BLaER1 (cell line): Measurements from ENCODE around the gene PERCC1.

ENCODE experiments used
- H3K27ac ChIP-seq: shearing (Covaris generic); formaldehyde crosslinking; 2 replicates; pipeline ENCODE4 v1.8.1; 2022
- H3K27me3 ChIP-seq: shearing (Covaris generic); formaldehyde crosslinking; 2 replicates; pipeline ENCODE4 v1.8.1; 2022
- H3K36me3 ChIP-seq: shearing (Covaris generic); formaldehyde crosslinking; 2 replicates; pipeline ENCODE4 v1.8.1; 2022
- H3K4me1 ChIP-seq: shearing (Covaris generic); formaldehyde crosslinking; 2 replicates; pipeline ENCODE4 v1.8.1; 2022
- H3K4me2 ChIP-seq: shearing (Covaris generic); formaldehyde crosslinking; 2 replicates; pipeline ENCODE4 v1.8.1; 2022
- H3K4me3 ChIP-seq: shearing (Covaris generic); formaldehyde crosslinking; 2 replicates; pipeline ENCODE4 v1.8.1; 2022
- H3K9ac ChIP-seq: shearing (Covaris generic); formaldehyde crosslinking; 2 replicates; pipeline ENCODE4 v1.8.1; 2022
- H3K9me3 ChIP-seq: shearing (Covaris generic); formaldehyde crosslinking; 2 replicates; pipeline ENCODE4 v1.8.1; 2022
- H4K20me1 ChIP-seq: shearing (Covaris generic); formaldehyde crosslinking; 2 replicates; pipeline ENCODE4 v1.8.1; 2022
- Cebpa-rat ChIP-seq: shearing (Covaris generic); IDR thresholded peaks from 2 replicates; pipeline ENCODE4 v1.8.1; 2022

The PERCC1 gene

DNA sequence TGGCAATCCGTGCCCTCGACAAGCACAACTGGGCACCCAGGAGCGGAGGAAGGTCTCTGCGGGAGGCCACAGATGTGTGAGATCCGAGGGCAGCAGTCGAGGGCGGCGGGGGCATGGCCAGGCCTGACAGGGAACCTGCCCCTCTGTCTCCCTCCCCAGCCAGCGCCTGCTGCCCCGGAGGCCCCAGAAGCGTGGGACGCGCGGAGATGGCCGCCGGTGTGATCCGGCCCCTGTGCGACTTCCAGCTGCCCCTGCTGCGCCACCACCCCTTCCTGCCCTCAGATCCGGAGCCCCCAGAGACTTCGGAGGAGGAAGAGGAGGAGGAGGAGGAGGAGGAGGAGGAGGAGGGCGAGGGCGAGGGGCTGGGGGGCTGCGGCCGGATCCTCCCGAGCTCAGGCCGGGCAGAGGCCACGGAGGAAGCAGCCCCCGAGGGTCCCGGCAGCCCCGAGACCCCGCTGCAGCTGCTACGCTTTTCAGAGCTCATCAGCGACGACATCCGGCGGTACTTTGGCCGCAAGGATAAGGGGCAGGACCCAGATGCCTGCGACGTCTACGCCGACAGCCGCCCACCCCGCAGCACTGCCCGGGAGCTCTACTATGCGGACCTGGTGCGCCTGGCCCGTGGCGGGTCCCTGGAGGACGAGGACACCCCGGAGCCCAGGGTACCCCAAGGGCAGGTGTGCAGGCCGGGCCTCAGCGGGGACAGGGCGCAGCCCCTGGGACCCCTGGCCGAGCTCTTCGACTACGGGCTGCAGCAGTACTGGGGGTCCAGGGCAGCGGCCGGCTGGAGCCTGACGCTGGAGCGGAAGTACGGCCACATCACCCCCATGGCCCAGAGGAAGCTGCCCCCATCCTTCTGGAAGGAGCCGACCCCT lies 1.7 kb downstream of the PERCC1 start:
- Histone ChIP-seq H4K20me1 (no peaks in the 10 kb centered on the region), H3K4me2 (peak overlapping the region; percentile 91), H3K4me1 (peaks cover 97% of the 10 kb centered on the region), H3K27me3 (no peaks in the 10 kb centered on the region), H3K9me3 (no peaks in the 10 kb centered on the region), H3K9ac (peak overlapping the region; percentile 74), H3K36me3 (peaks cover 14% of the 10 kb centered on the region; the same call in 1 of the 2 replicates), H3K27ac (peak overlapping the region; percentile 85), H3K4me3 (peak overlapping the region; percentile 61)
- no peak for TF ChIP-seq Cebpa-rat

DNA sequence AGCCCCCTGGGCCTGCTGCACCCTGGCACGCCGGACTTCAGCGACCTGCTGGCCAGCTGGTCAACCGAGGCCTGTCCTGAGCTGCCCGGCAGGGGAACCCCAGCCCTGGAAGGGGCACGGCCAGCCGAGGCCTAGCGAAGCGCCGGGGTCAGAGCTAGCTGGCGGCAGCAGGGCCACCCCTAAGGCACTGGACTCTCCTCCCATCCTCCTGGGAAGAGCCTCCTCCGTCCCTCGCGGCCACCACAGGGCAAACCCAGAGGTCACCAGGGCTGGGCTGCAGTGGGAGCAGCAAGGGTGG lies 2.3 kb downstream of the PERCC1 start:
- Histone ChIP-seq H3K4me2 (peak overlapping the region; percentile 91), H3K9me3 (no peaks in the 10 kb centered on the region), H3K4me3 (peak overlapping the region; percentile 61), H3K27me3 (no peaks in the 10 kb centered on the region), H3K27ac (peak overlapping the region; percentile 85), H3K4me1 (peaks cover 97% of the 10 kb centered on the region), H3K36me3 (peaks cover 18% of the 10 kb centered on the region; the same call in 1 of the 2 replicates), H3K9ac (peak overlapping the region; percentile 74), H4K20me1 (no peaks in the 10 kb centered on the region)
- no peak for TF ChIP-seq Cebpa-rat

DNA sequence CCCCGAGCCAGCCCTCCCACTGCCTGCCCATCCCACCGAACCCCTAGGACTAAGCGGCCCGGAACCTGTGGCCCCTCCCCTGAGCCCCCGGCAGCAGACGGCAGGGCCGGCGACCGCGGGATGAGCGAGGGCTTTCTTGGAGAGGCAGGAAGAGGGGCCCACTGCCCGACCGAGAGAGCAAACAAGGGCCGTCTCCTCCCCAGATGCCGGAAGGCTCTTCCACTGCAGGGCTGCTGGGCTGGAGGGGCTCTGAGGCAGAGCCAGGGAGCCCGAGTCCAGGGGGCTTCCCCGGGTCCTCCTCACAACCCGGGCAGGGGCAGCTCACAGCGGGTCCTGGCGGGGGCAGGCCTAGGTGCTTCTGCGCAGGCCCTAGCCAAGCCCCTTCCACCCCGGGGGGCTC lies 2.9 kb downstream of the PERCC1 start:
- TF ChIP-seq Cebpa-rat = no peak
- H3K36me3 ChIP-seq = peaks cover 18% of the 10 kb centered on the region; the same call in 1 of the 2 replicates
- H3K27me3 ChIP-seq = no peaks in the 10 kb centered on the region
- H3K9ac ChIP-seq = peak overlapping the region; percentile 74
- H3K4me2 ChIP-seq = peak overlapping the region; percentile 91
- H3K9me3 ChIP-seq = no peaks in the 10 kb centered on the region
- H3K4me1 ChIP-seq = peaks cover 97% of the 10 kb centered on the region
- peak overlapping the region; percentile 85 for H3K27ac ChIP-seq
- H4K20me1 ChIP-seq = no peaks in the 10 kb centered on the region
- peak overlapping the region; percentile 61 for H3K4me3 ChIP-seq

DNA sequence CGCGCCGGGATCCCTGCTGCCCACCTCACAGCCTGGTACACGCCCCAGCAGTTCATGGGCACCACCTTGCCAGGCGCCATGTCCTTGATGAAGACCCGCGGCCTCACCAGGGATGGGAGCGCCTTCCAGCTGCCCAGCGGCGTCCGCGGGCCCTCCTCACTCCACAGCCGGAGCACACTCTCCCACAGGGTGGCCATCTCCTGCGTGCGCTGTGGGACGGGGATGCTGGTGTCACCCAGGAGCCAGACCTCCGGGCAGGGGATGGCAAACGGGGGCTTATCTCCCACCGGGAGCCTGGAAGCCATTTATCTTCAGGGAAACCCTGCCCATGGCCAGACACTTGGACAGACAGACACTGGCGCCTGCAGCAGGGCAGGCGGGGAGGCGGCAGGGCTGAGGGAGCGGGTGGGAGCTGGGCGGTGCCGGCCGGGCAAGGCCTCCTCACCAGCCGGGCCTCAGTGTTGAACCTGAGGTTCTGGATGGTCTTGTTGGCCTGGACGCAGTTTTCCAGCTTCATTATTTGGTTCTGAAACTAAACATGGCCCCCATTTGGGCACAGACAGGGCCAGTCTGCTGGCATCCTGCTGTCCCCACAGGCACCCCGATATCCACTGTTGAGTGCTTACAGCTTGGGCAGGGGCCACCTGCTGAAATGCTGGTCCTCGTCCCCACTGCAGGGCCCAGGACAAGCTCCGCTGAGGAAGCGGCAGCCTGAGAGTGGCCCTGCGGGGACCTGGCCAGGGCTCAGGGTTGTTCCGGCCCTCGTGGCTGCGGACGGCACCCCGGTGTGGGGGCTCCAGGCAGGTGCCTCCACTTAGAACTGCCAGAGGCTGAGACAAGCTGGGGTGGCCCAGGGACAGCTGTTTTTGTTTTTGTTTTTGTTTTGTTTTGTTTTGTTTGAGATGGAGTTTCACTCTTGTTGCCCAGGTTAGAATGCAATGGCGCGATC lies 4.0 kb downstream of the PERCC1 start:
- Histone ChIP-seq H3K27me3 (no peaks in the 10 kb centered on the region), H3K27ac (peak overlapping the region; percentile 38), H3K4me2 (no peak overlapping the region), H3K4me3 (no peak overlapping the region), H3K9me3 (no peaks in the 10 kb centered on the region), H3K4me1 (peaks cover 97% of the 10 kb centered on the region), H3K9ac (no peak overlapping the region), H4K20me1 (no peaks in the 10 kb centered on the region), H3K36me3 (peaks cover 18% of the 10 kb centered on the region; the same call in 1 of the 2 replicates)
- no peak for TF ChIP-seq Cebpa-rat

DNA sequence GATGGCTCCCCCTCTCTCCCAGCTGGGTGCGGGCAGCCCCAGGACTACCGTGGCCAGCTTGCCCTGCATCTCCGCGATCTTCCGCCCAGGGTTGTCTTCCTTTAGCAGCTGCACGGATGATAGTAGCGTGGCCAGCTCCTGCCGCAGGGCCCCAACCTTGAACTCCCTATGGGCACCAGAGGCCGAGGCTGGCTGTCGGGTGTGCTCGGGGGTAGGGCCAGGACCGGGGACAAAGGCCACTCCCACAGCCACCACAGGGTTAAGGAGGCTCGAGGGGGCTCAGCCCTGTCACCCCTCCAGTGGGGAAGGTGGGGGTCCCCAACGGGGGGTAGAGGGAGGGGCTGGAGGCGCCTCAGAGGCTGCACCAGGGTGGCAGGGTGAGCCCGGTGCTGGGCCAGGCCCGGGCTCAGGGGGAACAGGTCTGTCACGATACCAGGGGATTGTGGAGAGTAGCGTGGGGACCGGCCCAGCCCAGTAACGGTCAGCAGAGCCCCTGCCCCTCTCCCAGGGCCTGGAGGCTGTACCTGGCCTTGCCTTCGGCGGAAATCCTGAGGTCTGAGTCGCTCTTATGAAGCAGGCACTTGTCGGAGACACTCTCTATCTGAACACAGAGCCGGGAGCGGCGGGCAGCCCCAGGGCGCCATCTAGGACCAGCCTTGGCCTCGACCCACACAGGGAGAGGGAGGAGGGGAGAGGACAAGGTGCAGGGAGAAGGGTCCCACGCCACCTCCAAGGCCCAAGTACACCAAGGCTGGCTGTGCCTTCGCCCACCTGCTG lies 5.2 kb downstream of the PERCC1 start:
- no peak overlapping the region for H3K4me3 ChIP-seq
- 0 out of 2 replicates have a peak overlapping the region, but pooled peaks have one; percentile 34 for H3K9ac ChIP-seq
- peaks cover 18% of the 10 kb centered on the region; the same call in 1 of the 2 replicates for H3K36me3 ChIP-seq
- no peak for TF ChIP-seq Cebpa-rat
- H3K4me1 ChIP-seq = peaks cover 90% of the 10 kb centered on the region
- H4K20me1 ChIP-seq = no peaks in the 10 kb centered on the region
- no peaks in the 10 kb centered on the region for H3K9me3 ChIP-seq
- peak overlapping the region; percentile 28 for H3K27ac ChIP-seq
- H3K4me2 ChIP-seq = peak overlapping the region; percentile 37
- no peaks in the 10 kb centered on the region for H3K27me3 ChIP-seq

DNA sequence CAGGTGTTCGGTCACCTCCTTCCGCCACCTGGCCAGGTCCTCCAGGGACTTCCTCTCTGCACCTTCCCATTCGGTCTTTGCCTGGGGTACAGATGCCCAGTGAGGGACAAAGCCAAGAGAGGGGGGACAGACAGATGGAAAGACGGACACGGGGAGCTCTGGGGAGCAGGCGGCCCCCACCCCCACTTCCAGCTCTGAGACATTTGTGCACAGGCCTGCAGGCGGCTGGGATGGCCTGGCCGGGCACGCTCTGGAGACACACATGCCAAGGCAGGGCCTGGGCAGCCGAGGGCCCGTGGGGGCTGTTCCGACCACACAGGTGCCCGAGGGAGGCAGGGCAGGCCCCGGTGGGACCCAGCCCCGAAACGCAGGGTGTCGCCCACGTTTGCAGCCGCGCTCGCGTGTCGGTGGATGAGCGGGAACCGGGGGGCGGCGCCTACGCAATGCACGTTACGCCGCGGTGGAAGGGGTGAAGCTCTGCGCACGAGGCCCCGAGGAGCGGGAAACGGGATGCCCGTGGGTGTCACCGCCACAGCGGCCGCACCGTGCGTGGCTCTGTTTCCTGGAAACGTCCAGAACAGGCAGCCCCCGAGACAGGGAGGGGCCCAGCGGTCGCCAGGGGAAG lies 6.0 kb downstream of the PERCC1 start:
- Histone ChIP-seq H3K36me3 (peaks cover 18% of the 10 kb centered on the region; the same call in 1 of the 2 replicates), H3K9ac (0 out of 2 replicates have a peak overlapping the region, but pooled peaks have one; percentile 34), H3K27ac (peak overlapping the region; percentile 30; the same call in 1 of the 2 replicates), H3K4me1 (peaks cover 90% of the 10 kb centered on the region), H3K4me2 (peak overlapping the region; percentile 37), H4K20me1 (no peaks in the 10 kb centered on the region), H3K27me3 (no peaks in the 10 kb centered on the region), H3K4me3 (no peak overlapping the region), H3K9me3 (no peaks in the 10 kb centered on the region)
- no peak for TF ChIP-seq Cebpa-rat

DNA sequence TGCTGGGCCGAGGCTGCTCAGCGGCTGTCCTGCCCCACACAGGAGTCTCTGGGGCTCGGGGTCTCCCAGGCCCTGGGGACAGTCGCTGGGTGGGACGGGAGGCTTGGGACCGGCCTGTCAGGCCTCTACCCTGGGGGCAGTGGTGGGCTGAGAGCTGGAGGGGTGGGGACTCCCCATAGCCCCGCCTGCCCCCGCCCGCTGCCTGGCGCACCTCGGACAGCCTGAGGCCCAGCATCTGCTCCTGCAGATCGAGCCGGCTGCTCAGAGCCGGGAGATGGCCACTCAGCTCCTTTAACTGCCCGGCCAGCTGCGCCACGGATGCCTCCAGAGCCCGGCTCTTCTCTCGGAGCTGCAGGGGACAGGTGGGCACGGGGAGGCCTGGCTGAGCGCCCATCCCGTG lies 6.7 kb downstream of the PERCC1 start:
- Histone ChIP-seq H3K9me3 (no peaks in the 10 kb centered on the region), H3K9ac (no peak overlapping the region), H3K27me3 (no peaks in the 10 kb centered on the region), H3K36me3 (peaks cover 22% of the 10 kb centered on the region; the same call in 1 of the 2 replicates), H3K4me2 (peak overlapping the region; percentile 34; the same call in 1 of the 2 replicates), H3K4me1 (peaks cover 90% of the 10 kb centered on the region), H4K20me1 (no peaks in the 10 kb centered on the region), H3K4me3 (no peak overlapping the region), H3K27ac (0 out of 2 replicates have a peak overlapping the region, but pooled peaks have one; percentile 30)
- no peak for TF ChIP-seq Cebpa-rat

DNA sequence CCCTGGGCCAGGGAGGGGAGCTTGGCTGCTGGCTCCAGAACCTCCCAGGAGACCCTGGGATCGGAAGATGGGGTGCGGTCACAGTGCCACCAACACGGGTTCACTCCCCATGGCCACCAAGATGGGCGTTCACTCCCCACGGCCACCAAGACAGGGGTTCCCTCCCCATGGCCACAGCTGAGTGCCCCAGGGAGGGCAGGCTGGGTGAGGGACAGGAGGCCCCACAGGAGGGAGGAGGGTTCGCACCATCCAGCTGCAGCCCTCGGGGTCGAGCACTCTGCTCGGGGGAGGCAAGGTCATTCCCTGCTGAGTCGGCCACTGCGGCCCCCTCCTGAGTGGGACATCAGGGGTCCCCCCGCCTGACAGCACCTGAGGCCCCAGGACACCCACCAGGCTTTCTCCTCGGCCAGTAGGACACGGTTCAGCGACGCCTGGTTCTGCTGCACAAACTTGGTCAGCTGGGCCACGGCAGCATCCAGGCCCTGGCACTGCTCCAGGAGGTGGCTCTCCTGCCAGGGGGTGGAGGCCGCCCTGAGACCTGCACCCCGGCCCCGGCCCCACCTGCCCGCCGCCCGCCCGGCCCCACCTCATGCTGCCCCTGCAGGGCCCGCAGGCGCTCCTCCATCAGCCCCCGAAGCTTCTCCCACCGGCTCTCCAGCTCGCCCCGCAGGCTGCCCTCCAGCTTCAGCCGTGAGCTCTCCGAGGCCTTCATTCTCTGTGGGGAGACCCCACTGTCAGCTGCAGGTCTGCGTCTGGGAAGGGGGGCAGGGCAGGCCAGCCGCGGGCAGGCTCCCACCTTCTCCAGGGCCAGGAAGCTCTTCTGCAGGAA lies 7.6 kb downstream of the PERCC1 start:
- Histone ChIP-seq H3K9ac (no peak overlapping the region; the same call in 1 of the 2 replicates), H3K4me1 (peaks cover 90% of the 10 kb centered on the region), H3K27ac (peak overlapping the region; percentile 67), H3K27me3 (no peaks in the 10 kb centered on the region), H4K20me1 (no peaks in the 10 kb centered on the region), H3K9me3 (no peaks in the 10 kb centered on the region), H3K4me3 (no peak overlapping the region), H3K4me2 (peak overlapping the region; percentile 51), H3K36me3 (peaks cover 22% of the 10 kb centered on the region; the same call in 1 of the 2 replicates)
- no peak for TF ChIP-seq Cebpa-rat
